HG03457 (cell line): ENCODE data around the gene CADPS2.
"Not testable (repeated sequence)": the region's sequence is repeated elsewhere in the genome, so short reads cannot be mapped to it uniquely, and the experiment has no call there.

Experiments used
- ATAC-seq: cut with Tn5 transposase; IDR thresholded peaks from one replicate; pipeline ENCODE4 v1.9.1; 2021; ENCODE audit warnings: moderate number of reproducible peaks; ENCODE audit not compliant: unreplicated experiment

Gene CADPS2

GRCh38 chr7:122677149-122677548, 209.1 kb downstream of the CADPS2 start:
- no peak for ATAC-seq

- no peak for ATAC-seq
Measured at GRCh38 chr7:122676466-122676865, 209.8 kb downstream of the CADPS2 start.

- ATAC-seq, result no peak
Measured at GRCh38 chr7:122675621-122676020, 210.6 kb downstream of the CADPS2 start.

- no peak for ATAC-seq
Measured at GRCh38 chr7:122675011-122675410, 211.2 kb downstream of the CADPS2 start.

GRCh38 chr7:122674502-122674901, 211.8 kb downstream of the CADPS2 start:
- ATAC-seq, result no peak

- ATAC-seq, result no peak
Measured at GRCh38 chr7:122673951-122674350, 212.3 kb downstream of the CADPS2 start.

GRCh38 chr7:122672536-122672935, 213.7 kb downstream of the CADPS2 start:
- no peak for ATAC-seq

- no peak for ATAC-seq
Measured at GRCh38 chr7:122663733-122664132, 222.5 kb downstream of the CADPS2 start.

- no peak for ATAC-seq
Measured at GRCh38 chr7:122658856-122659255, 227.4 kb downstream of the CADPS2 start.

- no peak for ATAC-seq
Measured at GRCh38 chr7:122653685-122654084, 232.6 kb downstream of the CADPS2 start.

- no peak for ATAC-seq
Measured at GRCh38 chr7:122652876-122653275, 233.4 kb downstream of the CADPS2 start.

- no peak for ATAC-seq
Measured at GRCh38 chr7:122651451-122651850, 234.8 kb downstream of the CADPS2 start.

- ATAC-seq, result no peak
Measured at GRCh38 chr7:122643250-122643649, 243.0 kb downstream of the CADPS2 start.

GRCh38 chr7:122638459-122638858, 247.8 kb downstream of the CADPS2 start:
- no peak for ATAC-seq

- no peak for ATAC-seq
Measured at GRCh38 chr7:122637784-122638183, 248.5 kb downstream of the CADPS2 start.

- not testable (repeated sequence) for ATAC-seq
Measured at GRCh38 chr7:122635481-122635880, 250.8 kb downstream of the CADPS2 start.

GRCh38 chr7:122633472-122633871, 252.8 kb downstream of the CADPS2 start:
- no peak for ATAC-seq

- ATAC-seq, result no peak
Measured at GRCh38 chr7:122632238-122632637, 254.0 kb downstream of the CADPS2 start.

- no peak for ATAC-seq
Measured at GRCh38 chr7:122629412-122629953, 256.8 kb downstream of the CADPS2 start.

- ATAC-seq, result no peak
Measured at GRCh38 chr7:122628651-122629411, 257.4 kb downstream of the CADPS2 start.

- no peak for ATAC-seq
Measured at GRCh38 chr7:122626785-122627184, 259.5 kb downstream of the CADPS2 start.

- no peak for ATAC-seq
Measured at GRCh38 chr7:122622682-122623081, 263.6 kb downstream of the CADPS2 start.

GRCh38 chr7:122619664-122620063, 266.6 kb downstream of the CADPS2 start:
- no peak for ATAC-seq
